Measurements from ENCODE around the gene NCKAP1.

DNA sequence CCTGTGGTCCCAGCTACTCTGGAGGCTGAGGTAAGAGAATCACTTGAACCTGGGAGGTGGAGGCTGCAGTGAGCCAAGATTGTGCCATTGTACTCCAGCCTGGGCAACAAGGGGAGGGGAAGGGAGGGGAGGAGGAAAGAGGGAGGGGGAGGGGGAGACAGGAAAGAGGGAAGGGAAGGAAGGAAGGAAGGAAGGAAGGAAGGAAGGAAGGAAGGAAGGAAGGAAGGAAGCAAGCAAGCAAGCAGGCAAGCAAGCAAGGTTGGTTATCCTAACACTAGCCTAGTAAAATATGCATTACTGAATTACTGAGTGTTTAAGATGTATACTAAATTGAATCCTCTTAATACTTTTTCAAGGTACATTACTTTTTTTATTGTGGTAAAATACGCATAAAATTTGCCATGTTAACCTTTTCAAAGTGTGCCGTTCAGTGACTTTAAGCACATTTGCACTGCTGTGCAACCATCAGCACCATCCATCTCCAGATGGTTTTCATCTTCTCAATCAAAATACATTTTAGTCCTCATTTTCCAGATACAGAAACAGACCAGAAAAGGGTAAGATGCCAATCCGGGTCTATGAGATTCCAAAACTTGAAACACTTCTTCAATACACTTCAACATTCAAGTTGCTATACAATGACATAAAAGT is 28.9 kb downstream of the NCKAP1 start:
- TF ChIP-seq, protein P1, sequence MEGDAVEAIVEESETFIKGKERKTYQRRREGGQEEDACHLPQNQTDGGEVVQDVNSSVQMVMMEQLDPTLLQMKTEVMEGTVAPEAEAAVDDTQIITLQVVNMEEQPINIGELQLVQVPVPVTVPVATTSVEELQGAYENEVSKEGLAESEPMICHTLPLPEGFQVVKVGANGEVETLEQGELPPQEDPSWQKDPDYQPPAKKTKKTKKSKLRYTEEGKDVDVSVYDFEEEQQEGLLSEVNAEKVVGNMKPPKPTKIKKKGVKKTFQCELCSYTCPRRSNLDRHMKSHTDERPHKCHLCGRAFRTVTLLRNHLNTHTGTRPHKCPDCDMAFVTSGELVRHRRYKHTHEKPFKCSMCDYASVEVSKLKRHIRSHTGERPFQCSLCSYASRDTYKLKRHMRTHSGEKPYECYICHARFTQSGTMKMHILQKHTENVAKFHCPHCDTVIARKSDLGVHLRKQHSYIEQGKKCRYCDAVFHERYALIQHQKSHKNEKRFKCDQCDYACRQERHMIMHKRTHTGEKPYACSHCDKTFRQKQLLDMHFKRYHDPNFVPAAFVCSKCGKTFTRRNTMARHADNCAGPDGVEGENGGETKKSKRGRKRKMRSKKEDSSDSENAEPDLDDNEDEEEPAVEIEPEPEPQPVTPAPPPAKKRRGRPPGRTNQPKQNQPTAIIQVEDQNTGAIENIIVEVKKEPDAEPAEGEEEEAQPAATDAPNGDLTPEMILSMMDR (IDR thresholded peaks at IDR 0.05; ENCODE audit: low read depth, low read length), result no peak
- TF ChIP-seq POLR2A (IDR thresholded peaks at IDR 0.05; ENCODE audit: extremely low read depth, insufficient read length), result no peak
- TF ChIP-seq MYC (IDR thresholded peaks at IDR 0.05; ENCODE audit: low read depth, low read length), result no peak
